ENCODE data around the gene FGGY.
"Not testable (repeated sequence)": the region's sequence is repeated elsewhere in the genome, so short reads cannot be mapped to it uniquely, and the experiment has no call there.

FGGY gene

DNA sequence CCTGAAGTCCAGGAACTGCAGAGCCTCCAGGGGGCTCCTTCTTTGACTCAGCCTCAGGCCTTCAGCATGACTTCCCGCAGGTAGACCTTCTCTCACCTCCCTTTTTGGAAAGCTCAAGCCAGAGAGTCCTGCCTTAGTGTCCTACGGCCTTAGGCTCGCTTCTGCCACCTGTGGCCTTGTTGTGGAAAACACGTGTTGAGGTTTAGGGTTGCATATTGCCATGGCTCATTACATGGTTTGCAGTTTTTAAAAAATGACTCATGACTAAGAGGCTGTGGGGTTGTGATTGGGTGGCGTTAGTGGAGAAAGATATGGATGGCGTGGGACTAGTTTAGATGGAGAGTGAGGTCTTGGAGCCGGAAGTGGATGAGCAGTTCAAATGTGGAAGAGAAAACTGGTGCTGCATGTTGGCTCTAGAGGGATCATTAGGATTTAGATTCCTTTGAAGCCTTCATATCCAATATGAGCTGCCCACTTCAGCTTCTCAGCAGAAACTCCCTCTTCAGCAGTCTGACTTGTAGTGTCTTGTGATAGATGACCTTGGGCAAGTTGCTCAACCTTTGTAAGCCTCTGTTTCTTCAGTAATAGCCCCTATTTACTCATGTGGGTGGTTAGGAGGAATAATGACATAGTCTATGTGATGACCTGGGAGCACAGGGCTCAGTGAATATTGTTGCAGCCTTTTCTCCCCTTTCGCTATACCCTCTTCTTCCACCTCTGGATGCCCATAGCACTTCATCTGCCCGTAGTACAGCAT lies 6.5 kb upstream of the FGGY start:
- DNase-seq = no peak

DNA sequence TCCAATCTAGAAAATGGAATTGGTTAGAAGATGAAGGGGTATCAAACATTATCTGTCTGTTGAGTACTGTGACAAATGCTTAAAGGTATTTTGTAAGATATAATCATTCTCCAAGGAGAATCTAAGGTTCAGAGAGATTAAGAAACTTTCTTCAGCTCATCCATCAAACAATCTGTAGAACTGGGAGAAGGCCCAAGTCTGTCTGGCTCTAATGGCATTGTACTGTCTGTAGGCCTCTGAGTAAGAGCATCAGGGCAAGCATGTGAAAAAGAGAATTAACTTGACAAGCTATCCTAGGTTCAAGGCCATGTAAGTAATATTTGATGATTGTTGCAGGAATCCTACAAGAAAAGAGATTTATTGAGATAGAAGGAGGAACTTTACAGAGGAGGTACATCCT lies 5.3 kb upstream of the FGGY start:
- no peak for DNase-seq

DNA sequence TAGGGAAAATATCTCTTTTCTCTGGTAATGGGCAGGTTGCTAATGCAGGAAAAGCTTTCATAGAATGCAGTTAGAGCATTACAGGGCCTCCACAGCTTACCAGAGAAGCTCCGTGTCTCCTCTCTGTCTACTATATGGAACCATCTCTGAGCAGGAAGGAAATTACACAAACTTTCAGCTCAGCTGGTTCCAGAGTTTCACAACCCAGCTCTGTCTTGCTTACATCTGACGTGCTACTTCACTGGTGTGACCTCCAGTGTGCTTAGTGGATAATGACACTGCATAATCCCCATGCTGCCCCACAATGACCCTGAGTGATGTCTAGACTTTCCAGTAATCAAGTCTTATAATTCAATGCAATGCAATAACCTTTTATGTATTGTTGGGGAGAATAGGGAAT lies 4.3 kb upstream of the FGGY start:
- DNase-seq = no peak

DNA sequence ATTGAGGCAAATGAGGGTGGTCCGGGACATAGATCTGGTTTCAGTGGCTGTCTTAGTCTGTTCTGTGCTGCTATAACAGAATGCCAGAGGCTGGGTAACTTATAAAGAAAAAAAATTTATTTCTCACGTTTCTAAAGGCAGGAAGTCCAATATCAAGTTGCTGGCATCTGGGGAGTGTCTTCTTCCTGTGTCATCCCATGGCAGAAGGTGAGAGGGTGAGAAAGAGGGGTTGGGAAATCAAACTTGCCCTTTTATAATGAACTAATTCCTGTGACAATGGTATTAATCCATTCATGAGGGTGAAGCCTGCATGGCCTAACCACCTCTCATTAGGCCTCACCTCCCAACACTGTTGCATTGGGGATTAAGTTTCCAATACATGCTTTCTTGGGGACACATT lies 3.7 kb upstream of the FGGY start:
- no peak for DNase-seq

DNA sequence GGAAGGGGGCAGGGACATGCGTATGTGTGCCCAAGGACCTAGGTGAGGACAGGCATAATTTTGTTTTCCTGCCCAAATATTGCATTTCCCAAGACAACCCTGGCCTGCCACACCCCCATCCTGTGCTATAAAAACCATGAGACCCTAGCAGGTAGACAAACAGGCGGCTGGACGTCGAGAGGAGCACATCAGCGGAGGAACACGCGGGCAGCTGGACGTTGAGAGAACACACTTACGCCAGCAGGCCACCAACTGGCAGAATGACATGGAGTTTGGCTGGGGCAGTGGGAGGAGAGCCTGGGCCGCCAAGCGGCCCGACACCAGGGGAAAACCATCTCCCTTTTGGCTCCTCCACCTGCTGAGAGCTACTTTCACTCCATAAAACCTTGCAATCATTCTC lies 3.0 kb upstream of the FGGY start:
- DNase-seq = no peak

DNA sequence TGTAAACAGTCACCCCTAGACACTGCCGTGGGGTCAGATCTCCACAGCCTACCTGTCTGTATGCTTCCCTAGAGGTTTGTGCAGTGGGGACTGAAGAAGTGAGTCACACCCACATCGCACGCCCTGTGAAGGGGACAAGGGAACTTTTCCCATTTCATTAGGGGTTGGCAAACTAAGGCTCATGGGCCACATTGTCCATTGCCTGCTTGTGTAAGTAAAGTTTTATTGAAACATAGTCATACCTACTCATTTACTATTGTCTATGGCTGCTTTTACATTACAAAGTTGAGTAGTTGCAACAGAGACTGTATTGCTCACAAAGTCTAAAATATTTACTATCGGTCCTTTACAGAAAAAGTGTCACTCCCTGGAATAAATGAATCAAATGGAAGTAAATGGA lies 2.5 kb upstream of the FGGY start:
- no peak for DNase-seq

DNA sequence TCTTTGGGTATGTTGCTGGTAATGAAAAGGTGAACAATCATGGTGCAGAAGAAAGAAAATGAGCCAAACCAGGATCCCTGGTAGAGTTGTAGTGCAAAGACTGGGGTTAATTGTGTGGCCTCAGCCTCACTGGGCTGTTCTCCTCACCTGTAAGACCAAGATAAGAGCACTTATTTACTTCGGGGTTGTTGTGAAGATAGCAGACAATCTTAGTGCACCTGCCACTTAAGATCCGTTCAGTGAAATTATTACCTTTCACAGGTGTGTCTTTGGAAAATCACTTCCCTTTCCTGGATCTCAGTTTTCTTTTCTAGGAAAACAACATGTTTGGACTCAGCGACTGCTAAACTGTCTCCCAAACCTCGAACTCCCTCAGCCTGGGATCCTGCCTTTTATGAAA lies 1.3 kb upstream of the FGGY start:
- DNase-seq = no peak

DNA sequence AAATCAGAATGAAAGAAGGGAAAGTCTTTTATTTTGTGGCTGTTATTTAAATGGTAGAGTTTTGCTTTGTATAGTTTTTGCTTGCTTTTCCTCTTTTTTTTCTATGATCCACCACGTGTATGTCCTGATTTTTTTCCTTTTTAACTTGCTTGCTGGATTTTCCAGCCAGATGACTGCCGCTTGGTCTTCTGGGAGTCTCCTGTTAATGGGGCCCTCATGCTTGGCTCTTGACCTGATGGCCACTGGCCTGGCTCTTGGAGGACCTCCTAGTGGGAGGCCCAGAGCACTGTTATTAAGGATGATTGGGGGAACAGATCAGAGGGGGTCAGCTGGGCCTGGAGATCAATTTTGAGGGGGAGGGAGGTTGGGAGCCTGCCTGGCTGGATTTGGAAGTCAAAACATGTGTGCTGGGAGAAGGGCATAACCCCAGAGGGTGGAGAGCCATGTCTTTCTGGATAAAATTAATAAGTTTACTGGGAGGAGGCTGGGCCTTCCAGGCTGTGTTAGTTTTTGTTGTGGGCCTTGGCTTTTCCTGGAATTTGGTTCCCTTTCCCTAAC lies 1.2 kb downstream of the FGGY start:
- no peak for DNase-seq

DNA sequence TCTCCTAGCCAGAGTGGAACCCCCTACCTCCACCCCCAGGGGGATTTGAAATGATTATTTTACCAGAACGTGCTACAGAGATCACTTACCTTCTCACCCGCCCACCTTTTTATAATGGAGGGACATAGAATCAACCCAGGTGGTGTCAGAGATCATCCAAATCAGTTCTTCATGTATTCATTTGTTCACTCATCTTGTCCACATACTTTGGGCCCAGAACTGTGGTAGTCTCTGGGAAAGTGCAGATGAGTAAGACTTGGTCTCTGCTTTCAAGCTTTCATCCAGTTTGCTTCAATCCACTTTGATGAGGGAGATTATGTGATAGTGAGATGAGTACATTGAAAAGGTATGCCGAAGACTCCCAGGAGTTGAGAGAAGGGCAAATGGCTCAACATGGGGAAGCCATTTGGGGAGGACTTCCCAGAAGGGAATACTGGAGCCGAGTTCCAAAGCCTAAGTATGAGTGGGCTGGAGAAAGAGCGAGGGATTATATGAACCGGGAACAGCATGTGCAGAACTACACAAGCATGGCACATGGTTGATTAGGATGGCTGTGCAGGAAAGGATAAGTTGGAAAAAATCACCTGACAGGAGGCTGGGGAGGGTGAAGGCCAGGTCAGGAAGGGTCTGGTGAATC lies 1.9 kb downstream of the FGGY start:
- no peak for DNase-seq

DNA sequence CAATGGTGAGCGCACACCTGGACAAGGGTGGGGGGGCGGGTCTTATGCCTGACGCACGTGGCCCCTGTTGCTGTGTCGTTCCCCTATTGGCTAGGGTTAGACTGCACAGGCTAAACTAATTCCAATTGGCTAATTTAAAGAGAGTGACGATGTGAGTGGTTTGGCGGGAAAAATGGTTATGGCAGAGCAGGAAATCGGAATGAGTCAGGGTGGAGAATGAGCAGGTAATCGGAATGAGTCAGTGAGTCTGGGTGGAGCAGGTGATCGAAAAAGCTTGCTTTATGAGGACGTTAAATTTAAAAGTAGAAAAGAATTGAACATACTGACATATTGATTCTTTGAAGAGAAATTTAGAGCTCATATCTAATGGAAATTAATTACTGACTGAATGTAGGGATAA lies 2.8 kb downstream of the FGGY start:
- not testable (repeated sequence) for DNase-seq

DNA sequence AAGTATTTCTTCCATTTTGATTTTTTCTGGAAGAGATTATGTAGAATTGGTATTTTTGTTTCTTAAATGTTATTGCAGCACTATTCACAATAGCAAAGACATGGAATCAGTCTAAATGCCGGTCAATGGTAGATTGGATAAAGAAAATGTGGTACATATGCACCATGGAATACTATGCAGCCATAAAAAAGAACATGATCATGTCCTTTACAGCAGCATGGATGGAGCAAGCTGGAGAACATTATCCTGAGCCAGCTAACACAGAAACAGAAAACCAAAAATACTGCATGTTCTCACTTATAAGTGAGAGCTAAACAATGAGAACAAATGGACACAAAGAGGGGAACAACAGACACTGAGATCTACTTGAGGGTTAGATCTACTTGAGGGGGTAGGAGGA lies 5.4 kb downstream of the FGGY start:
- no peak for DNase-seq

DNA sequence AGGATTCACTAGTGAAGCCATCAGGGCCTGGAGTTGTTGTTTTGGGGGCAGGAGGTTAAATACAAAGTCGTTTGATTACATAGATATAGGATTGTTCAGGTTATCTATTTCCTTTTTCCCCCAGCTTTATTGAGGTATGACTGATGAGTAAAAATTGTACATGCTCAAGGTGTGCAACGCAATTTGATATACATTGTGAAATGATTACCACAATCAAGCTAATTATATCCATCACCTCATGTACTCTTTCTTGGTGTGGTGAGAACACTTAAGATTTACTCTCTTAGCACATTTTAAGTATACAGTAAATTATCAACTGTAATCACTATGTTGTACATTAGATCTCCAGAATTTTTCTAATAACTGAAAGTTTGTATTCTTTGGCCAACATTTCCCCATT lies 6.0 kb downstream of the FGGY start:
- no peak for DNase-seq

DNA sequence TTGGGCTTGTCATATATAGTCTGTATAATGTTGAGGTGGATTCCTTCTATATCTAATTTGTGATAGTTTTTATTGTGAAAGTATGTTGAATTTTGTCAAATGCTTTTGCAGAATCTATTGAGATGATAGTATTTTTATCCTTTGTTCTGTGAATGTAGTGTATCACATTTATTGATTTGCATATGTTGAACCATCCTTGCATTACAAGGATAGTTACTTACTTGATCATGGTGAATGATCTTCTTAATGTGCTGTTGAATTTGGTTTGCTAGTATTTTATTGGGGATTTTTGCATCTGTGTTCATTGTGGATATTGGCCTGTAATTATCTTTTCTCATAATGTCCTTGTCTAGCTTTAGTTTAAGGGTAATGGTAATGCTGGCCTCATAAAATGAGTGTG lies 8.3 kb downstream of the FGGY start:
- no peak for DNase-seq

DNA sequence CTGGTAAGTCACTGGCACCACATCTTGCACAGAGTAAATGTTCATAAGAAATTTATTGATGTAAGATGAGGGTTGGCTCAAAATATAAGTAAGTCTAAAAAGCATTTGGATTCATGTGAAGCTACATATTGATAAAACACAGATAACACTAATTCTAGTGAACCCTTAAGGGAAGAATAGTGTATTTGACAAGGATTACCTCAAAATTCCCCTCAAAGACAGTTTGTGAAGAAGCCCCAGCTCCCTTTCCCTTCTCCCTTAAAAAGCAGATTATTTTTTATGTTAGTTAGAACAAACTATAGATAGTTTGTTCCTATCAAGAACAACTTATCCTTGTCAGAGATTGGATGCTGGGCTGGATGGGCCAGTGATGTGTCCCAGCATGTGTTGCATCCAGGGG lies 10.7 kb downstream of the FGGY start:
- no peak for DNase-seq

DNA sequence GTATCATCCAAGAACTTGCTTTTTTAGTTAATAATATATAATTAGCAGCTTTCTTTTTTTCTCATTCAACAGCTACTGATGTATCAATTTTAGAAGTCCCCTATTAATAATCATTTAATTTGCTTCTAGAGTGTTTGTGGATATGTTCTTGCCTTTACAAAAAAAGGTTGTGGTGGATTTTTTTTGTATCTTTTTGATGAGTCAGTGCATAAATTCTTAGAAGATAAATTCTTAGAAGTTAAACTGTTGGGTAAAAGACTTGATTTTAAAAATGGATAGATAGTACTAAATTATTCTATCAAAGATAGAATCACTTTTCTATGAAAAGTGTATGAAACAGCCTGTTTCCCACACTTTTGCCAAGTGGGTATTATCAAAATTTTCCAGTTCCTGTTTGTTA lies 11.9 kb downstream of the FGGY start:
- DNase-seq = no peak

DNA sequence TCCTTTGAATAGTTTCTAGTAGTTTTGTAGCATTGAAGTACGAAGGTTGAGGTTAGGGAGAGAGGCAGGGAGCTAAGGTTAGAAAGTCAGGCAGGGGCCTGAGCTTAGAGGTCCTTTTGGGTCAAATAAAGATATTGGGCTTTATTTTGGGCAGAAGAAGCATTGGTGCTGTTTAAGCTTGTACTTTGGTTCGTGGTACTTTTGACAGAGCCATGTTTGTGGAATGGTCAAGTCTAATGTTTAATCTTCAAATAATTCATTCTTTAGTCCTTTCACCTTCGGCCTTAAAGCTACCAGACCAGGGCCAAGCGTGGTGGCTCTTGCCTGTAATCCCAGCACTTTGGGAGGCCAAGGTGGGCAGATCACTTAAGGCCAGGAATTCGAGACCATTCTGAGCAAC lies 12.5 kb downstream of the FGGY start:
- no peak for DNase-seq

DNA sequence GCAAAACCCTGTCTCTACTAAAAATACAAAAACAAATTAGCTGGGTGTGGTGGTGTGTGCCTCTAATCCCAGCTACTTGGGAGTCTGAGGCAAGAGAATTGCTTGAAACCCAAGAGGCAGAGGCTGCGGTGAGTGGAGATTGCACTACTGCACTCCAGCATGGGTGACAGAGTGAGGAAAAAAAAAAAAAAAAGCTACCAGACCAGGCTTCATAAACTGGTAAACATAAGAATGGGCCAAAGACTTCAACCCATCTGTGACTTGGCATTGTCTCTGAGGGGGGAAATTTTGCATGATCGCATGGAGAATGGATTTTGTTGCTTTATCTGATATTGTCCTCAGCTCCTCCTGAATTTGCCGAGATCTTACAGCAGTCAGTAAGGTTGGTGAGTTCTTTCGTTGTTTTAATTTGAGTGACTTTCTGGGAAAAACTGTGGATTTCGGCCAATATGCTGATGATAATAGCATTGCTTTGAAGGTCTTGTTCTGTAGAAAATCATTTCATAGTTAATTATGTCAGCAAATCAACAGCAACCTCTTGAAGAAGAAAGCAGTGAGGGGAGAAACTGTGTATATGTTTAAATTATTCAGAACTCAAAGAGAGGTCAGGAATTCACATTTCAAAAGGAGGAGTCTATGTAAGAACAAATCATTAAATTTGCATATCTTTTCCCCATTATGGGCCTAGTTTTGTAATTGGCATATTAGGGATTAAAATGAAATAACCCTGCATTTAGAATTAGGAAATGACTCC lies 13.1 kb downstream of the FGGY start:
- DNase-seq = no peak

DNA sequence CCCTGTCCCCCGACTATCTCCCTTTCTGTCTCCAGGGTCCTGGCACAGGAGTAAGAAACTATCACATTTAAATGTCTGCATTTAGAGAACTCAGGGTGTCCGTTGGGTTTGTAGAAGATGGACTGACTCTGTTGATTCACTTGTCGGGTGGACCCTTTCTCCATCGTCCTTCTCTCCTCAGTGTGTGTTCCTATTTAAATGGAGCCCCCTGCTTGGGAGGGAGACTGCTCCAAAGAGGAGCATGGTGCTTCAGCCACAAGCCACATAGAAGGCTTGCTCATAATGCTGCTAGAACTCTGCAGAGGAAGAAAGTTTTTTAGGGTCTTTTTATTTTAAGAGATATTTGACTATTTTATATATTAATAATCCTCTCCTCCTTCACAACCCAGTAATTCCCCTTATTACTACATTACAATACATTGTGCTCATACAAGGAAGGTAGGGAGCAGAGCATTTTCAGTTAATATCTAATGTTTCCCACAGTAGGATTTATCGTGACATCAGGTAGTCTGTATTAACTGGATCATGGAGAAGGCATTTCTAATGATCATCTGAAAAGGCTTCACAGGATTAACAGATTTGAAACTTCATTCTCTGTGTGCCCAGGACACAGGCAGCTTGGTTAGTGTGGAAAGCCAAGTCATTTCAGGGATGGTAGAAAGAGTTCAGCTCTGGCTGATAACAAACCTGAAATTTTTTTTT lies 13.8 kb downstream of the FGGY start:
- no peak for DNase-seq

DNA sequence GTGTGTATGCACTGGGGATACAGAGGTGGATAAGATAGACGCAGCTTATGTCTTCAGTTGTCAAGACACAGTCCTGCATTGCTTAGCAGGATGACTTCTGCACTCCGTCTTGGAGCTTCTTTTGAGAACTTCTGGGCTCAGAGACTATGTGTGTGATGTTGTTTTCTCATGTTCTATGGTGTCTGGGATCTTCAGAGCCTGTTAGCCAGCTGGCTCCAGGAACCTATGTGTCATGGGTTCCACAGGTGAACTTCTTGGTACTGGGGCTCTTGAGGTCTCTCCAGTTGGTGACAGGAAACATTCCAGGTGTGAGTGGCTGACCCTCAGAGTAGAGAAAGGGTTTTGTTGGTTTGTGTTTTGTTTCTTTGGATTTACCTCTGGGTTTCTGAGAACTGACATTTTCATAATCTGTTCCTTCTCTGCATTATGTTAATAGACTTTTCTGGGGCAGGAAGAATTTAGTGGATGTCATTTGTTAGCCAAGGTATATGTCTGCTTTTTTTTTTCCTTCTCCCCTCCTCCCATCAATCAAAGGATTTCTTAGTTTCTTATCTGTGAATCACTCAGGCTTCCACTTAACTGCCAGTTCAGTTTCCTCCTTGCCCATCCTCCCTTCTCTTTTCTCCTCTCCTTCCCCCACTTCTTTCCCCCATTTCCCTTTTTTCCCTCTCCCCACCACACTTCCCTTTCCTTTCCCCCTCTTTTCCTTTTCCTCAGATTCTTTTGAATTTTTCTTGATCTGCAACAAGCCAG lies 18.1 kb downstream of the FGGY start:
- DNase-seq = no peak

DNA sequence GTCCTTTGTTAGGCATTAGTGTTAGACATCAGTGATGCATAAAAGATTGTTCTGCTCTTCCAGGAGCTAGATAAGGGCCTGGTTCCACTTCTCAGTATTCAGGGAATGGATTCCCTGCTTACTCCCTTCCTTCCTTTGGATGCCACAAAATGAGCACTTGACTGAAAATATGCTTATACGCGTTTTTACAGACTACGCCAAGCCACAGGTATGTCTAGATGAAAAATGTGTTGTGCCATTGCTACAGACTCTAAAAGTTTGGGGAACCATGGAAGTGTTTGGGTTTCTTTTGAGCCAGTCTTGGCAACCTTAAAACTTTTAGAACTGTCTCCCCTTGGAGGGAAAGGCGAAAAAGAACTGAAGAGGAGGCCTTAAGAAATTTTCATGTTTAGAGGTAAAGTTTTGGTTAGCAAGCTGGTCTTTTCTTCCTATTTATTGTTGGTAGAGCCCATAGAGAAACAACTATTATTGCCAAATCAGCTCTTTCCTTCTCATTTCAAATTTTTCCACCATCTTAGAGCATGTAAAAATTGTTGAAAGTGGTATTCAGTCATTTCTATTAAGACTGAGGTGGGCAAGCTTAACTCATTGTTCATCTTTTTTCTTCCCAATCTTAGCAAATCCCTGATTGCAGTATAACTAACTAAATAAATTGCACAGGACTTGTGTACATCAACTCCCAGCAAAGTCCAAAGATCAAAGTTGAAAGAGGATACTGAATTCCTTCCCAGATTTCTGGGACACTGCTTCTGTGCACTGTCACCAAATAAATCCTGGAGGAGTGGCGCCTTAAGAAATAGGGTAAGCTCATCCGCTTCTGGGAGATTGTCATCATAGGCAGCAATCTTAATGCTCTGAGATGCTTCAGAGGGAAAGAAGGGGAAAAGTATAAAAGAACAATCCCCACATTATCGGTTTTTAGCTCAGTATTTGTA lies 18.9 kb downstream of the FGGY start:
- no peak for DNase-seq

DNA sequence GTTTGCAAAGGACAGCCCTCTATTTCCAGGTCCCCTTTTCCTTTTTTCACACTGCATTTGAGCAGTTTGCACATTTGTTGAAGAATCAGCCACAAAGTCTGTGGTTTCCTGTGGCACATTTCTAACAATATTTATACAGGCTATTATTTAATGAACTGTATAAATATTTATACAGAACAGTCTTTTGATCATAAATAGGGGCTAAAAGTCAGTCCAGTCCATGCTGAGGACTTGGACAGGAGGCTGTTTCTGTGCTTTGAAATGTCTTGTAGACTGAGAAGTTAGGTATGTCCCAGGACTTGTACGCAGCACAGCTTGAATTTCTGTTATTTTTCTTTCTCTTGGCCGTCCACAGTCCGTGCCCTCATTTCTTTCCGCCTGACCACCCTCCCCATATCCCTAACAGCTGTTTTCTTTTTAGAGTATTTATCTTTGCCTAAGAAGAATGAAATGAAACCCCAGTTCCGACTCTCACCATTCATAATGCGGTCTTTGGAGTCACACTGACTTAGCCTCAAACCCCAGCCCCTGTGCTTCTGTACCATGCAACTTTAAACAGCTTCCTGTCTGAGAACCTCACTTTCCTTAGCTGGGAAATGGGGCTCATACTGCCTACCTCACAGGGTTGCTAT lies 19.7 kb downstream of the FGGY start:
- no peak for DNase-seq

Data from stimulated activated naive CD4-positive, alpha-beta T cell (primary cell).